Fibroblast of skin of left biceps (primary cell): Measurements from ENCODE around the gene TNFRSF12A.

ENCODE experiments used
- DNase-seq, 2 experiments: peaks; one replicate each; pipeline ENCODE4 v3.0.0-alpha.2; 2013; ENCODE audit warnings: low read depth in 2 of 2

Gene TNFRSF12A

DNA sequence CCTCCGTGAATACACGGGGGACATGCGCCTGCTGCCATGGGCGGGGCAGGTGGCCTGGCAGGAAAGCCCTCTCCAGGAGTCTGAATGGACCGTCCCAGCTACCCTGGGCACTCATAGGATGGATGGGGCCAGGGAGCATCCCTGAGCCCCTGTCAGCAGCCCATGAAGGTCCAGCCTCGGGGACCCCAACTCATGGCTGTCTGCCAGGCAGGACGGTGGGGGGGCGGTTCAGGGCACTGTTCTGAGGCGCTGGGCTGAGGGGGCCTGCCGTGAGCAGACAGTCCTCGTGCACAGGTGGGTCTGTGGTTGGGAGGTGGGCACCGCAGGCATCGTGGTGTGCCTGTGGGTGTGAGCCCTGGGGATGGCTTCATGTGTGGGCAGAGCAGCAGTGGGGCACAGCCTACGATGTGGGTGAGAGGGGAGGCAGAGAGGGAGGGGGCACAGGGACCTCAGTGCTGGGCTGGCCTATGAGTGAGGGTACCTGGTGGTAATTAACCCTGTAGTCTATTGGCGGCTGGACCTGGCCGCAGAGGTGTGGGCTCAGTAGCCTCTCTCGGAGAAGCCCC, 33.5 kb upstream of the TNFRSF12A start:
- no peak for DNase-seq

DNA sequence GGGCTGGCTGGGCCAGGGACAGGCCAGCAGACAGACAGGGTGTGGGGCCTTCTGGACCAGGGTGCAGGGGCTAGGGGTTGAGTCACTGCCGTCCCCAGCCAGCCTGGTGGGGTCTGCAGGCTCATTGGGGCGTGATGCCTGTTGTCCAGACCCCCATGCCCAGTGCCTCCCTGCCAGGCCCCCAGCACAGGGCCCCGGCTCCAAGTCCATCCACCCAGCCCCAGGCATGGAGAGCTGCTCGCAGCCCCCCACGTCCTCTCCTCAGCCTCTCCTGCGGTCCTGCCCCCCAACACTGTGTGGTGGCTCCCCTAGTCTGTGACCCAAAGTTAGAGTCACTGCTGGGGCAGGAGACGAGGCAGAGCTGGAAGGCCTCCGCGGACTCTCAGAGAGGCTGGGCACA, 32.9 kb upstream of the TNFRSF12A start:
- DNase-seq: no peak

DNA sequence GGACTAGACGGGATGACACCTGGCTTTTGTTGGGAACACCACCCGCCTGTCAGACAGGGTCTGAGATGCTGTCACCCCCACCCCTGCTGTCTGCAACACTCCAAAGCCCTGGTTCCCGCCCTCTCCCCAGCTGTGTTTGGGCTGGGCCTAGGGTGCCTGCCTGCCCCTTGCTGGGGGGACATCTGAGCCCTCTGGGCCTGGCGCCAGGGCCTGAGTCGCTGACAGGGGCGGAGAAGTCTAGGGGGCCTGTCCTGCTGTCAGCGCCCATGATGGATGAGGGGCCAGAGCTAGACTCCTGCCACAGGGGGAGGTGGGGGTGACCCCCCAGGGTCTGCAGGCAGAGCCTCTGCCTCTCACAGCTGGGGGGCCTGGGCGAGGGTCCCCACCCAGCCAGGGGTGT, 32.3 kb upstream of the TNFRSF12A start:
- no peak for DNase-seq

DNA sequence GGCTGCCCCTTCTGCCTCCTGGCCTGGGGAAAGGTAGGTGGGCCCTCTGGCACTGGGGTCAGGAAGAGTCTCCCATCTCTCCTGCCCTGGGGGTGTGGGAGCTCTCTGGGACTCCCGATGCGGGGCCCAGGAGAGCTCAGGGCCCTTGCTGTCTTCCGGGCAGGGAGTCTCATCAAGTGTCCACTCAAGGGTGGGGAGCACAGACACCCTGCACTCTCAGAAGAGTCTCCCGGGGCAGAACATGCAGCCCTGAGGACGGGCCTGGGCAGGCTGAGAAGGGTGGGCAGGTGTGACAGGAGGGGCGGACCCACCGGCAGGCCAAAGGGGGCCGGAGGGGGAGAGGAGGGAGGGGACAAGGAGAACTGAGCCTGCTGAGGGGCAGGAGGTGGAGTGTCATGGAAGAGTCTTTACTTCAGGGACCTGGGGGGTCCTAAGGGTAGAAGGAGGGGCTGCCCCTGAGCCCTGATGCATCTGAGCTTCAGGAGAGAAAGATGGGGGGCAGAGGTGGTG, 31.5 kb upstream of the TNFRSF12A start:
- DNase-seq: no peak

DNA sequence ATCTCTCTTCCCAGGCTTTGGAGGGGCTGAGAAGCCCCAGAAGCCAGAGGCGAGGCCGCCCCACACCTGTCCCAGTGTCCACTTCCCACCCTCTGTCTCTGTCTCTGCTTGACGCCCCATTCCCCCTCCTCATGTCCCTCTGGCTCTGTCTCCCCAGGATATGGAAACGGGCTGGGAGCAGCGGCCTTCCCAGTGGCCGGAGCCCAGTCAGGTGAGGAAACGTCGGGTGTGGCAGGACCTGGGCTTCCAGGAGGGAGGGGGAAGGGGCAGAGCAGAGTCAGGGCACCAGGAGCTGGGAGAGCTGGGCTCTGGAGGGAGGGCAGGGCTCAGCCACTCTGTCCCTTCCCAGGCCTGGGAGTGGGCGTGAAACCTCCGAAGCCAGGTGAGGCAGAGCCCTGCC, 29.3 kb upstream of the TNFRSF12A start:
- DNase-seq: no peak

DNA sequence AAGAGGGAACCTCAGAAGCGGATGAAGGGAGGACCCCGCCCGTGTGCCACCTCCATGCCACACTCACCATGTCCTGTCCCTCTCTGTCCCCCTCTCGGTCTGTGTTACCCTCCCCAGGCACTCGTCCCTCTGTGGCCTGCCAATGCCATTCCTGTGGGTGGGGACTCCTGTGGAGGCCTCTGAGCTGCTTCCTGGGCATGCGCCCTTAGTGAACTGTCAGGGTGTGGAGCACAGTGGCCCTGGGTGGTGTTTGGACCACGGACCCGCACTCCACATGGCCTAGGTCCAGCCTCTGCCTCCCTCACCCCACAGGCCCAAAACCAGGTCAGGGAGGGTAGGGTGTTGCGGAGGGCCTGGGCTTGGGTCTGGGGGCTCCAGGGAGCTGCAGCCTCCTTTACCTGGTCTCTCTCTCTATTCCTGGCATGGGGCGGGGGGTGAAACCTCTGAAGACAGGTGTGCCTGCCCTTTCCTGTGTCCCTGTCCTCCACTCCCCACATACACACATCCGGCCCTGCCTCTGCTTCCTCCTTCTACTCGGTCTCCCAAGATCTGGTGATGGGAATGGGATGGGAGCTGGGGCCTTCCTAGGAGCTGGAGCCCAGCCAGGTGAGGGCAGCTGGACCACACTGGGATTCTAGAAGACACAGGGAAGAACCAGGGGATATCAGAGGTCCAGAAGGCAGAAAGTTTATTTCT, 28.5 kb upstream of the TNFRSF12A start:
- DNase-seq: no peak

- no peak for DNase-seq
Observed at GRCh38 chr16:2992383-2993081, 27.6 kb upstream of the TNFRSF12A start.

- no peak for DNase-seq
Observed at GRCh38 chr16:2996298-2996697, 23.9 kb upstream of the TNFRSF12A start.

DNA sequence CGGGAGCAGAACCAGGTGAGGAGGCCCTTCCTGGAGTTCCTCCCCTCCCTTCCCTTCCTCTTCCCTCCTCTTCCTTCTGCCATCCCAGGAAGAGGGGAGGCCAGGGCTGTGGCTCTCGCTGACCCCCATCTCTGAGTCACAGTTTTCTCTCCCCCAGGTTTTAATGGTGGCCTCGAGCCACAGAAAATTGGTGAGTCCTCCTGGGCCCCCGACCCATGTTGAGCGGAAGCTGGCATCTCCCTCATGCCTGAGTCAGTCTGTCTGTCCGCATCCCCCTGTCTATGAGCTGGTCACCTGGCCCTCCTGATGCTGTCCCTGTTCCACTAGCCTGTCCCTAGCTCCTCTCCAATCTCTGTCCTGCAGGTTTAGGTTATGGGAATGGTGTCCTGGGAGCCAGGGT, 20.2 kb upstream of the TNFRSF12A start:
- DNase-seq: no peak

DNA sequence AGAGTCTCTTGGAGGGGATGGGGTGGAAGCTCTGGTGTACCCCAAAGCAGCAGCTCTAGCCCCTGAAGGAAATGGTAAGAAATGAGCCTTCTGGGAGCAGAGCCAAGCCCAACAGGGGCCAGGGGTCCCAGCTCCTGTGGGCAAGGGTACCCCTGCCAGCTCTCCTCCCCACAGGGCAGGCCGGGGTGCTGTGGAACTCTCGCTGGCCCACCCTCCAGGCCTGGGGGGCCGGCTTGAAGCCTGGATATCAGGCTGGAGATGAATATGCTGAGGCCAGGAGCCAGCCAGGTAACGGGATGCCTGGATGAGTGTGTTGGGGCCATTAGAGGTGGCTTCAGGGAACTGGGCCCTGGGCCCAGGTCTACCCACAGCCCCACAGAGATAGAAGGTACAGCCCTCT, 19.6 kb upstream of the TNFRSF12A start:
- no peak for DNase-seq

GRCh38 chr16:3001316-3001715, 18.9 kb upstream of the TNFRSF12A start:
- no peak for DNase-seq

GRCh38 chr16:3003582-3004270, 16.4 kb upstream of the TNFRSF12A start:
- peak; percentile 93 to 94 for DNase-seq

DNA sequence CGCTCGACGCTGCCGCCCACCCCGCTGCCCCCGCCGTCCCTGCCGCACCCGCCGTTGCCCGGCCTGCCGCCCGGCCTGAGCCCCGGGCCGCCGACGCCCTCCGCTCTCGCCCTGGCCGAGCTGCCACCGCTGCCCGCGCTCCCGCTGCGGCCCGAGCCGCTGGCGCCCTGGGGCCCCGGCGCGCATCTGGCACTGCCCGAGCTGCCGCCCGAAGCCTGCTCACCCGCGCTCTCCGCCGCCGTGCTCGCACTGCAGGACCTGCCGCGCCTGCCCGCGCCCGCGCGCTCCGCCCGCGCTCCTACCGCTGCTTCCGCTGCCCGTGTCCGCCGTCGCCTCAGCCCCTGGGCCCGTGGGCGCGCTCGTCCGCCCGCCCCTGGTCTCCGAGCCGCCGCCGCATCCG, 15.8 kb upstream of the TNFRSF12A start:
- DNase-seq: no peak

GRCh38 chr16:3004781-3005284, 15.3 kb upstream of the TNFRSF12A start:
- no peak for DNase-seq

GRCh38 chr16:3007059-3007956, 12.9 kb upstream of the TNFRSF12A start:
- DNase-seq: no peak

DNA sequence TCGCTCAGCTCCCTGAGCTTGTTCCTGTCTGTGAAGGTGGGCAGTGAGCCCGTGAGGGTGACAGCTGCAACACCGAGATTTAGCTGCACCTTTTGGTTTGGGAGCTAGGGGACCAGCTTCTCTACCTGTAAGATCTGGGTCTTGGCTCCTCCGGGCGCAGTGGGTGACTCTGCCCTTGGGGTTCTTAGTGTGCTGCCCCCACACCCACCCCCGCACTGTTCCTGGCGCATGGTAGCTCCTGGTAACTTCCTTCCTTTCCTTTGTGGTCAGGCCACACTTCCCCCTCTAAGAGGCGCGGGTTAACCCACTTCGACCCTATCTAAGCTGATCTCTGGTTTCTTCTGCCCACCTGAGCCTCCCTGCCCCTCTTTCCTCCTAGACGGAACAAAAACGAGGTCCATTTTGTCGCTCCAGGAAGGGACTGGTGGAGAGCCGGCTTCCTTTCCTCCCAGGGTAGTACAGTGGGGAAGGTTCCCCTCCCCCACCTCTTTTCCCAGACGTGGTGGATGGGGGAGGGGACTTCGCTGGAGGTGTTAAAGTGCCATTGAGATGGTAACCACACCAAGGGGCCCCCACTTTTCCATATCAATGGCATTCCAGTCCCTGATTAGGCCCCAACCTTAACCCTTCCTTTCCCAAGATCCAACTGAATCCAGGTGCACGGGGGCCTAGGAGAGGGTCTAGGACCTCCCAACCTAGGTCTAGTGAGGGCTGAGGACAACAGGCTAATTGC, 12.0 kb upstream of the TNFRSF12A start:
- no peak for DNase-seq

- no peak for DNase-seq
Observed at GRCh38 chr16:3008690-3009037, 11.5 kb upstream of the TNFRSF12A start.

GRCh38 chr16:3009568-3010390, 10.4 kb upstream of the TNFRSF12A start:
- DNase-seq: no peak

GRCh38 chr16:3010510-3010909, 9.7 kb upstream of the TNFRSF12A start:
- DNase-seq: no peak

GRCh38 chr16:3012246-3012645, 7.9 kb upstream of the TNFRSF12A start:
- DNase-seq: no peak
